Stimulated activated effector memory CD8-positive, alpha-beta T cell treated with anti-CD3 and anti-CD28 coated beads, Interleukin-12 subunit alpha, Interleukin-12 subunit beta, amount 100 ng/mL, for 72 hours (primary cell): Measurements from ENCODE around the gene NDUFAF3.

ENCODE experiments used
- ATAC-seq: fragments of 150-1000 bp; cut with Tn5 transposase; 2 replicates; pipeline ENCODE4 v1.10.0; 2021
- DNase-seq, 2 donors: peaks; one replicate each; pipeline ENCODE4 v3.0.0; 2021 to 2022; ENCODE audit warnings: low spot score in 2 of 2
- H3K27ac Mint-ChIP-seq: one replicate; pipeline ENCODE4 v1.8.0; 2022; ENCODE audit warnings: mild to moderate bottlenecking, mixed read lengths
- H3K36me3 Mint-ChIP-seq: one replicate; pipeline ENCODE4 v1.8.0; 2022; ENCODE audit warnings: mild to moderate bottlenecking, mixed read lengths
- H3K4me1 Mint-ChIP-seq: one replicate; pipeline ENCODE4 v1.8.0; 2022; ENCODE audit warnings: mixed read lengths
- H3K4me3 Mint-ChIP-seq: one replicate; pipeline ENCODE4 v1.8.0; 2022; ENCODE audit warnings: mild to moderate bottlenecking, mixed read lengths
- H3K9me3 Mint-ChIP-seq: one replicate; pipeline ENCODE4 v1.8.0; 2022; ENCODE audit warnings: mixed read lengths

The NDUFAF3 gene

GRCh38 chr3:49022688-49023171, 809 bp downstream of the NDUFAF3 start:
- Mint-ChIP-seq H3K9me3 (no peaks in the 10 kb centered on the region), H3K36me3 (peaks cover 72% of the 10 kb centered on the region), H3K4me3 (peak overlapping the region; percentile 95), H3K4me1 (peaks cover 57% of the 10 kb centered on the region), H3K27ac (peak overlapping the region; percentile 98)
- no peak for ATAC-seq
- no peak for DNase-seq

- Mint-ChIP-seq H3K27ac (peak overlapping the region; percentile 99), H3K36me3 (peaks cover 82% of the 10 kb centered on the region), H3K4me1 (peaks cover 67% of the 10 kb centered on the region)
Observed at GRCh38 chr3:49023775-49024174, 1.9 kb downstream of the NDUFAF3 start.

DNA sequence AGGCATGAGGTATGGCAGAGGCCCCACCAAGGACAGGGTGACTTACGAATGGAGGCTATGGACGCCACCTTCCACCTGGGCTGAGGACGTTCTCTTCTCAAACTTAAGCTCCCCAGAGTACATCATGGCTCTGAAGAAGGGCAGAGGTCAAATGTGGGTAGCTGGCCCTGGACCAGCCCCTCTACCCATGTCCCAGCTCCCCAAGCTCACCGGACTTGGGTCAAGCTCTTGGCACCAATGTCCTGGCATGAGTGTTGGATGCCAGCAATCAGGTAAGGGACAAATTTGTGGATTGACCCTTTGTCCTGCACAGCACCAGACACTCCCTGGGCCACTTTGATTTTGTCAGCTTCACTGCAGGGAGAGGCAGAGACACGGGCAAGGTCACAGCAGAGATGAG, 2.5 kb downstream of the NDUFAF3 start:
- Mint-ChIP-seq H3K36me3 (peaks cover 89% of the 10 kb centered on the region), H3K4me3 (no peak overlapping the region), H3K4me1 (peaks cover 74% of the 10 kb centered on the region), H3K27ac (peak overlapping the region; percentile 99), H3K9me3 (no peaks in the 10 kb centered on the region)
- DNase-seq, result no peak
- no peak for ATAC-seq

More at GRCh38 chr3:49023775-49024174, 1.9 kb downstream of the NDUFAF3 start:
- DNase-seq (no peak), ATAC-seq (no peak)
- H3K4me3 Mint-ChIP-seq, result peak overlapping the region; percentile 95
- H3K9me3 Mint-ChIP-seq, result no peaks in the 10 kb centered on the region

DNA sequence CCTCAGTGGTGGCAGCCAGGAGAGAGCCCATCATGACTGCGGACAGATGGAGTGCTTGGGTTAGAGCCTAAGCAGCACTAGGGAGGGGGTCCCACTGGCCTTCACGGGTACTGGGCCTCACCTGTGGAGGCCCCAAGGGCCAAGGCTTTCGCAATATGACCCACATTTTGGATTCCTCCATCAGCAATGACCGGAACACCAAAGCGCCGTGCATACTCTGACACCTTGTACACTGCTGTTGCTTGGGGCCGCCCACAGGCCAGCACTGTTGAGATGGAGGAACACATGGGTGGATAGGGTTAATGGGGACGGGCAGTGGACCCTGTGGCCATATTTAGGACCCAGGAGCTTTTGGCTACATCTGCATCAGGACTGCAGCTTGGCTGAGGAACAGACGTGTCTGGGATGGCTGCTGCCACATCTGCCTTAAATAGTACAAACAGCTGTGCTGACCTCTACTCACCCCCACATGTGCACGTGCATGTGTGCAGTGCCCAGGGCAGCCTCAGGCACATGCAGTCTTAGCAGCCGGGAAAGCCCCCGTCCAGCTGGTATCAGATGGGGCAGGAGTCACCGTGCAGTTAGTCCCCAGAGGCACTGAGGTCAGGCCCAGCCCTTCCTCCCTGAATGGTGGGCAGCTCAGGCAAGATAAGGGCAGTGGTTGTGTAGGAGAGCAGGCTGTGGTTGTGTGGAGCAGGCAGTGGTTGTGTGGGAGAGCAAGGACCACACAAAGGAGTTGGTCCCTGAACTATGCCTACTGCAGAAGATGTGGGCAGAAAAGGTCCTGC, 3.3 kb downstream of the NDUFAF3 start:
- Mint-ChIP-seq H3K36me3 (peaks cover 95% of the 10 kb centered on the region), H3K4me3 (peak overlapping the region; percentile 13), H3K4me1 (peaks cover 77% of the 10 kb centered on the region), H3K27ac (peak overlapping the region; percentile 99), H3K9me3 (no peaks in the 10 kb centered on the region)
- no peak for ATAC-seq
- DNase-seq, result no peak

GRCh38 chr3:49025793-49026520, 4.0 kb downstream of the NDUFAF3 start:
- H3K36me3 Mint-ChIP-seq, result peaks cover 97% of the 10 kb centered on the region
- no peak for DNase-seq
- peak overlapping the region; percentile 13 for H3K4me3 Mint-ChIP-seq
- peaks cover 77% of the 10 kb centered on the region for H3K4me1 Mint-ChIP-seq
- no peaks in the 10 kb centered on the region for H3K9me3 Mint-ChIP-seq
- peak overlapping the region; percentile 99 for H3K27ac Mint-ChIP-seq
- no peak for ATAC-seq

GRCh38 chr3:49026536-49026935, 4.6 kb downstream of the NDUFAF3 start:
- H3K27ac Mint-ChIP-seq, result peak overlapping the region; percentile 99
- H3K4me3 Mint-ChIP-seq, result peak overlapping the region; percentile 94
- H3K36me3 Mint-ChIP-seq, result peaks cover 98% of the 10 kb centered on the region
- peaks cover 72% of the 10 kb centered on the region for H3K4me1 Mint-ChIP-seq
- no peak for DNase-seq
- no peak for ATAC-seq
- H3K9me3 Mint-ChIP-seq, result no peaks in the 10 kb centered on the region

- DNase-seq (no peak), ATAC-seq (no peak)
- Mint-ChIP-seq H3K4me1 (peaks cover 68% of the 10 kb centered on the region), H3K36me3 (peaks cover 100% of the 10 kb centered on the region), H3K27ac (peak overlapping the region; percentile 99), H3K9me3 (no peaks in the 10 kb centered on the region), H3K4me3 (peak overlapping the region; percentile 94)
Observed at GRCh38 chr3:49027634-49028033, 5.7 kb downstream of the NDUFAF3 start.

DNA sequence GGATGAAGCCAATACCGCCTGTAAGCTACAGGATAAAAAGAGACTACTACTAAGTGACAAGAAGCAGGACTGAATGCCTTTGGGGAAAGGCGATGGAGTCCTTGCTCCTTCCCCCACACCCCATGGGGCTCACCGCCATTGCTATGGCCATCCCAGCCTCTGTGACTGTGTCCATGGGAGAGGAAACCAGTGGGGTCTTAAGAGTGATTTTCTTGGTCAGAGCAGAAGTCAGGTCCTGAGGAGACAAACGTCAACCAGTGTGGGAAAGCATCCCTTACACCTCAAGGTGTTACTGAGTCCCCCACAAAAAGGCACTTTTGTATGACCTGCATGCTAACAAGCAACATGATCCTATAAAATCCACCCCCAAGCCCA, 6.4 kb downstream of the NDUFAF3 start:
- peaks cover 61% of the 10 kb centered on the region for H3K4me1 Mint-ChIP-seq
- no peaks in the 10 kb centered on the region for H3K9me3 Mint-ChIP-seq
- H3K36me3 Mint-ChIP-seq, result peaks cover 100% of the 10 kb centered on the region
- H3K4me3 Mint-ChIP-seq, result peak overlapping the region; percentile 94
- DNase-seq (no peak), ATAC-seq (no peak)
- peak overlapping the region; percentile 99 for H3K27ac Mint-ChIP-seq

DNA sequence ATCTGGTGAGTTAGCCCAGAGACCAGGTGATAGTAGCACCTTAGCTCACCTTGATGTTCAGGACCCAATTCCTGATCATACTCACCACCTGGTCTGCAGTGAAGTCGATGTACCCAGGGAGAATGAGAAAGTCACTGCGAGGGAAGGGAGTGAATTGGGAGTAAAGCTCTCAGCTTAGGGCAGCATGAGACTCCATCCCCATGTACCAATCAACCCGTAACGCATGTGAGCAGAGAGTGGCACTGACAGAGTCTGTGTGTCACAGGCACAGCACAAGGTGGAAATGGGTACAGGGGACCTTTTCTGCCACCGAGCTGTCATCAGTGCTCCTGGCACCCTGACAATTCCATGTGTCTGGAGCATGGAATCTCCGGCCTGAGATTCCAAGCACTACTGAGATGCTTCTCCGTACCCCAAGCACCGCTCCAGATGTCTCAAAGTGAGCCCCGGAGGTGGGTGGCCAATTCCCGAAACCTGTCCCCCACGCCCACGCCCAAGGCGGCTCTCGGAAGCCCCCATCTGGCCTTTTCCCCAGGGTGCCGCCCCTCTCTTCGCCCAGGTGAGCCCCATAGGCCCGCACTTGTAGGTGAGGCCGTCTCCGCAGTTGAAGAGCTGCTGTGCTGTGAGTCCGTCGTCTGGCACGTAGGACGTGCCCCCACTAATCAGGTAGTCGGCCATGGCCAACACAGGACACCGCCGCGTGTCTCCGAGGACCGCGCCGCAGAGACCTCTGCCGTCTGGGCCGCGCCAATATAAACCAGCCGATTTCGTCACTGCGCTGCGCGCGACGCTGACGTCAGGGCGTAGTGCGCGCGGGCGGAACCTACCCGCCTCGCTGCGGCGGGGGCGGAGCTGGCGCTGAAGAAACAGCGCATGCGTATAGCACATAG, 7.0 kb downstream of the NDUFAF3 start, which contains the start of gene IMPDH2:
Gene IMPDH2, minus strand, starts transcription at position 726 of the 890 bp plus-strand sequence. Its CDS starts 48 bp downstream, at position 678.
- DNase-seq (peak; percentile 94 to 96), ATAC-seq (peak; percentile 96)
- Mint-ChIP-seq H3K36me3 (peaks cover 100% of the 10 kb centered on the region), H3K4me3 (peak within 1 kb of the TSS; percentile 94), H3K4me1 (peaks cover 55% of the 10 kb centered on the region), H3K27ac (peak within 1 kb of the TSS; percentile 99), H3K9me3 (no peaks in the 10 kb centered on the region)

GRCh38 chr3:49029563-49029884, 7.6 kb downstream of the NDUFAF3 start:
- H3K4me3 Mint-ChIP-seq, result peak overlapping the region; percentile 94
- H3K27ac Mint-ChIP-seq, result peak overlapping the region; percentile 99
- DNase-seq, result no peak
- ATAC-seq, result no peak
- H3K36me3 Mint-ChIP-seq, result peaks cover 100% of the 10 kb centered on the region
- H3K9me3 Mint-ChIP-seq, result no peaks in the 10 kb centered on the region
- H3K4me1 Mint-ChIP-seq, result peaks cover 49% of the 10 kb centered on the region

- Mint-ChIP-seq H3K4me3 (no peak overlapping the region), H3K27ac (peak overlapping the region; percentile 99), H3K36me3 (peaks cover 100% of the 10 kb centered on the region), H3K4me1 (peaks cover 41% of the 10 kb centered on the region), H3K9me3 (no peaks in the 10 kb centered on the region)
- ATAC-seq (no peak), DNase-seq (no peak)
Observed at GRCh38 chr3:49030321-49030720, 8.4 kb downstream of the NDUFAF3 start.

DNA sequence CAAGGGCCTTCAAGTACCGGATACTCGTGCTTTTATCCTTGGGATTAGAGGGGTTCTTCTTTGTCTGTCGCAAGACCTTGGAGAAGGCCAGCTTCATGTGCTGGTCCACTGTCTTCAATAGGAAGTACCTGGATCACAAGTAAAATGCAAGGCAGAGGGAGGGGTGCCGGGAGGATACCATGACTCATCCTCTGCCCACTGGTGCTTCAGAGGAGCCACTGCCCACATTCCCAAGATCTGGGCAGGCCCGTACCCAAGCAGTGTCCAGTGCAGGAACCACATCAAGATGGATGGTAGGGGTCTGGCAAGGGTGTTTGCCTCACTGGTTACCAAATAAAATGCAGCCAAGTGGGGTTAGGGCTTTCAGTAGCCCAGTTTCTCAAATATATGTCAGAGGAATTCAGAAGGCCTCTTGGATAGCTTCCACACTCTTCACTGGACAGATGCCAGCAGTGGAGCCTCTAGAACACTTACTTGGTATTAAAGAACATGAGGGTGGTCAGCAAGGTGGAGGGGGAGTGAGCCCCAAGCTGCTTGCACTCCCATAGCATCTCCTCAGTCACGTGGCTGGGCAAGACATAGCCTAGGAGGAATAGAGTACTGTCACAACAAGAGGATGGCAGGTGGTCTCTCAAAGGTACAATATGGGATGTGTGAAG, 10.9 kb downstream of the NDUFAF3 start:
- DNase-seq (no peak), ATAC-seq (no peak)
- H3K36me3 Mint-ChIP-seq, result peaks cover 100% of the 10 kb centered on the region
- no peaks in the 10 kb centered on the region for H3K9me3 Mint-ChIP-seq
- no peak overlapping the region for H3K27ac Mint-ChIP-seq
- peaks cover 20% of the 10 kb centered on the region for H3K4me1 Mint-ChIP-seq
- no peak overlapping the region for H3K4me3 Mint-ChIP-seq

- Mint-ChIP-seq H3K4me1 (peaks cover 1% of the 10 kb centered on the region), H3K4me3 (no peak overlapping the region), H3K27ac (peak overlapping the region; percentile 57), H3K36me3 (peaks cover 100% of the 10 kb centered on the region), H3K9me3 (no peaks in the 10 kb centered on the region)
- DNase-seq, result no peak
- ATAC-seq, result no peak
Observed at GRCh38 chr3:49034650-49035049, 12.7 kb downstream of the NDUFAF3 start.

GRCh38 chr3:49035281-49035680, 13.4 kb downstream of the NDUFAF3 start:
- peaks cover 100% of the 10 kb centered on the region for H3K36me3 Mint-ChIP-seq
- peak overlapping the region; percentile 57 for H3K27ac Mint-ChIP-seq
- H3K9me3 Mint-ChIP-seq, result no peaks in the 10 kb centered on the region
- no peak for DNase-seq
- no peaks in the 10 kb centered on the region for H3K4me1 Mint-ChIP-seq
- ATAC-seq, result no peak
- no peak overlapping the region for H3K4me3 Mint-ChIP-seq
